ENCODE results near the gene RASEF.

The RASEF gene

DNA sequence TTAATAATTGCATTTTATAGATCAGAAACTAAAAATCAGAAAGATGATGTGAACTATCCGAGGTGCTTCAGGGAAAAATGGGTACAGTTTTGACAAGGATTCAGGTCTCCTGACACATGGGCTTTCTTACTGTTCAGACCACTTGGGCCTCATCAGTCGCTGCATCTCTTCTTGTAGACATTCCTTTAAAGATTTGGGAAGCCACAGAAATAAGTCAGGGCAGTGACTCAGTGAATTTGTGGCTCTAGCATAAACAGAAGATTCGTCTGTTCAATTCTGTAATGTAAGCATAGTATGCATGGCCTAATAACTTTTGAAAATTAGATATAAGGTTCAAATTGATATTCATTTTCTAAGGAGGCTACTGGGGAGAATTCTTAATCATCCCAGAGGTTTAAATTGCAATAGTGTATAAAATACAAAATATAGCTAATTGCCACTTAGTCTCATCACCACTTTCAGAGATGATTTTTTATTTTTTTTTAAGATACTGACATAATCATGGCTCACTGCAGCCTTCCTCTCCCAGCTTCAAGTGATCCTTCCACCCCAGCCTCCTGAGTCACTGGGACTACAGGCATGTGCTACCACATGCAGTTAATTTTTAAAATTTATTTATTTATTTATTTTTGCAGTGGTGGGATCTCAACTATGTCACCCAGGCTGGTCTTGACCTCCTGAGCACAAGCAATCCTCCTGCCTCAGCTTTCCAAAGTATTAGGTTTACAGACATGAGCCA lies 48.9 kb downstream of the RASEF start:
- CTCF ChIA-PET: no interaction called here
- DNase-seq (ENCODE audit: extremely low spot score): no peak
- POLR2A ChIA-PET: no interaction called here
- TF ChIP-seq CTBP1 (IDR thresholded peaks at IDR 0.05; ENCODE audit: borderline replicate concordance): no peak
- TF ChIP-seq, protein P1, sequence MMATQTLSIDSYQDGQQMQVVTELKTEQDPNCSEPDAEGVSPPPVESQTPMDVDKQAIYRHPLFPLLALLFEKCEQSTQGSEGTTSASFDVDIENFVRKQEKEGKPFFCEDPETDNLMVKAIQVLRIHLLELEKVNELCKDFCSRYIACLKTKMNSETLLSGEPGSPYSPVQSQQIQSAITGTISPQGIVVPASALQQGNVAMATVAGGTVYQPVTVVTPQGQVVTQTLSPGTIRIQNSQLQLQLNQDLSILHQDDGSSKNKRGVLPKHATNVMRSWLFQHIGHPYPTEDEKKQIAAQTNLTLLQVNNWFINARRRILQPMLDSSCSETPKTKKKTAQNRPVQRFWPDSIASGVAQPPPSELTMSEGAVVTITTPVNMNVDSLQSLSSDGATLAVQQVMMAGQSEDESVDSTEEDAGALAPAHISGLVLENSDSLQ (IDR thresholded peaks at IDR 0.05): no peak
- no peak for TF ChIP-seq FOXK2 (IDR thresholded peaks at IDR 0.05)
- TF ChIP-seq ARNT (IDR thresholded peaks at IDR 0.05): no peak
- no peak for TF ChIP-seq SP1 (IDR thresholded peaks at IDR 0.05)
- TF ChIP-seq L3MBTL2 (conservative IDR thresholded peaks at IDR 0.05): no peak
- TF ChIP-seq SUZ12 (IDR thresholded peaks at IDR 0.05): no peak
- TF ChIP-seq LEF1 (IDR thresholded peaks at IDR 0.05; ENCODE audit: borderline replicate concordance): no peak
- no peak for TF ChIP-seq FOXM1 (IDR thresholded peaks at IDR 0.05; ENCODE audit: borderline replicate concordance)
- TF ChIP-seq FOXA1 (IDR thresholded peaks at IDR 0.05): no peak
- no peak for TF ChIP-seq HDGF (IDR thresholded peaks at IDR 0.05; ENCODE audit: borderline replicate concordance)
- TF ChIP-seq TARDBP (IDR thresholded peaks at IDR 0.05): no peak
- TF ChIP-seq ZNF384 (IDR thresholded peaks at IDR 0.05): no peak
- TF ChIP-seq ELF4 (IDR thresholded peaks at IDR 0.05): no peak
- no peak for TF ChIP-seq BHLHE40 (IDR thresholded peaks at IDR 0.05; ENCODE audit: borderline replicate concordance)
- TF ChIP-seq NFRKB (IDR thresholded peaks at IDR 0.05): no peak

DNA sequence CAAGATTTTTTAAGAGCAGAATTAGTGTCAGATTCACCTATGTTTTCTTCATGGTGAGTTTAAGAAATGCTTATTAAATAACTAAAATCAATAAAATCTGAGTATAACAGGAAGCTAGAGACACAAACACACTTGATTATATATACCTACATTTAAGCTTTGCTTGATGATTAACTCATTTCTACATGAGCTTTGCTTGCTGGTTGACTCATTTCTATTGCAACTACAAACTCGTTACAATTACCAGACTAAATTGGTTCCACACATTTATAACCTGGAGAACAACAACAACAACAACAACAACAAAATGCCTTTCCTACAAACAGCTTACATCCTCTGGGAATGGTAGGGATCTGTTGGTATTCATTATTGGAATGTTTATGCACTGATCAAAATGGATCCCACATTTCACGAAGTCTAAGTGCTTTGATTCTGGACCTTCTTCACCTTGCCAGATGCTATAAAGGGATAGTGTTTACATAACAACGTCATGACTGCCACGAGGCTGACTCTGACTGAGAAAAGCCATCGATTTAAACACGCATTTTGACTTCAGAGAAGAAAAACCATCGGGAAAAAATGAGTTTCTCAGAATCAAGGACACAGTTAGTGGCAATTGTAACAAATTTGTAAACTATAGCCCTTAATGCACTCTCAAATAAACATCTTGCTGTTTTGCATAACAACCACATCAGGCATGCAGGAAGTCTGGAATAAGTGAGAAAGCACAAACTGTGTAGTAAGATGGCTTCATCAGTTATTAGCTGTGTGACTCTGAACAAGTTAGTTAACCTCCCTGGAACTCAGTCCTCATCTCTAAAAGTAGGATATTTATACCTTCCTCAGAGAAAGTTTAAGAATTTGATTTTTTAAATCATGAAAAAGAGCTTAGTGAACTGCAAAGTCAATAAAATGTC lies 49.8 kb downstream of the RASEF start:
- POLR2A ChIA-PET: no interaction called here
- no peak for DNase-seq (ENCODE audit: extremely low spot score)
- CTCF ChIA-PET: no interaction called here
- TF ChIP-seq, protein P1 (IDR thresholded peaks at IDR 0.05): no peak
- TF ChIP-seq L3MBTL2 (conservative IDR thresholded peaks at IDR 0.05): no peak
- no peak for TF ChIP-seq TARDBP (IDR thresholded peaks at IDR 0.05)
- TF ChIP-seq FOXK2 (IDR thresholded peaks at IDR 0.05): no peak
- no peak for TF ChIP-seq LEF1 (IDR thresholded peaks at IDR 0.05; ENCODE audit: borderline replicate concordance)
- no peak for TF ChIP-seq CTBP1 (IDR thresholded peaks at IDR 0.05; ENCODE audit: borderline replicate concordance)
- no peak for TF ChIP-seq FOXA1 (IDR thresholded peaks at IDR 0.05)
- TF ChIP-seq SP1 (IDR thresholded peaks at IDR 0.05): no peak
- TF ChIP-seq SUZ12 (IDR thresholded peaks at IDR 0.05): no peak
- TF ChIP-seq ZNF384 (IDR thresholded peaks at IDR 0.05): no peak

DNA sequence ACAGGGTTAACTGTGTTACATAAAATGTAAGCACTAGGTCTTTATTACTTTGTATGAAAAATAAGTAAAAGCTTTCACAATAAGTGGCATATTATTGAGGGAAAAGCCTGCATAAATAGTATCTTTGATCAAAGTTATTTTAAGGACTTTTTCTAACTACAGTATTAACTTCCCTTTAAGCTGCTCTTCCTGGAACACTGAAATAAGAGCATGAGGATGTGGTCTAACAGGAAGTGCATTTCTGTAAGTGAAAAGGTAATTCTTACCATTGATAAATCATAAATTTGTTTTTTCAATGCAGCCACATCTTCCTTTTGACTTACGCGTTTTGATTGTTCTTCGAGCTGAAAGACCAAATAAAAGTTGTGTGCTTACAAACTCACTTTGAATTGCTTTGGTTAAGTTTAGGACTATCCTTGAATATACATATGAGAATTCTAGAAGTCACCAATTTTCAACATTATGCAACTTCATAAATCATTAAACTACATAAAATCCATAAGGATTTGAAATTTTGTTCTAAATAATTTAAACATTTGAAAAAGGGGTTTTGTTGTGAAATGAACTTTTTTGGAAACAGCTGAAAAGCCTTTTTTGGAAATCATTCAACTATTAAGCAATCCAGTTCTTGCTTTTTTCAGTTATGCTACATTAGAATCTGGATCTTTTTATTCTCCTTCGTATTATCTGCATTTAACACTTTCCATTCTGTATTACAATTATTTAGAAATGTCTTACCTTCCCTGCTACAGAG lies 50.6 kb downstream of the RASEF start:
- no peak for DNase-seq (ENCODE audit: extremely low spot score)
- CTCF ChIA-PET: no interaction called here
- POLR2A ChIA-PET: no interaction called here
- no peak for TF ChIP-seq TARDBP (IDR thresholded peaks at IDR 0.05)
- no peak for TF ChIP-seq ZNF384 (IDR thresholded peaks at IDR 0.05)
- TF ChIP-seq ARNT (IDR thresholded peaks at IDR 0.05): no peak
- no peak for TF ChIP-seq LEF1 (IDR thresholded peaks at IDR 0.05; ENCODE audit: borderline replicate concordance)
- TF ChIP-seq, protein P1 (IDR thresholded peaks at IDR 0.05): no peak
- no peak for TF ChIP-seq HDGF (IDR thresholded peaks at IDR 0.05; ENCODE audit: borderline replicate concordance)
- TF ChIP-seq NFRKB (IDR thresholded peaks at IDR 0.05): no peak
- no peak for TF ChIP-seq ELF4 (IDR thresholded peaks at IDR 0.05)
- TF ChIP-seq SP1 (IDR thresholded peaks at IDR 0.05): no peak
- TF ChIP-seq CTBP1 (IDR thresholded peaks at IDR 0.05; ENCODE audit: borderline replicate concordance): no peak
- no peak for TF ChIP-seq FOXA1 (IDR thresholded peaks at IDR 0.05)
- no peak for TF ChIP-seq L3MBTL2 (conservative IDR thresholded peaks at IDR 0.05)
- TF ChIP-seq FOXK2 (IDR thresholded peaks at IDR 0.05): no peak

DNA sequence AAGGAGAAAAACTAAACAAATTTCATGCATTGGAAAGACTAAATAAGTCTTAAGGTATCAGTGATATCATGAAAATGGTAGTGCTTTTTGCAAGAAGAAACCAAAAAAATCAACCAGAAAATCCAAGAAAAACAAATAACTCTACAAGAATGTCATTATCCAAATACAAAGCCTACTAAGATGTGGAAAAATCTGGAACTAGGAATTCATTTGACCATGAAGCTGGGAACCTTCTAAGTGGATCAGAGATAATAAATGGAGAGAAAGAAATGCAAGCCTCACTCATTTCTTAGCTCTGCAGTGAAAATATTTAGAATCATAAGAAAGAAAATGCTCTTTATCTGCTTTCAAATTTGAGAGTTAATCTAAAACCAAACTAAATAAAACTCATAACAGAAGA lies 51.3 kb downstream of the RASEF start:
- POLR2A ChIA-PET: no interaction called here
- no peak for DNase-seq (ENCODE audit: extremely low spot score)
- CTCF ChIA-PET: no interaction called here
- TF ChIP-seq FOXM1 (IDR thresholded peaks at IDR 0.05; ENCODE audit: borderline replicate concordance) (no peak), CTBP1 (IDR thresholded peaks at IDR 0.05; ENCODE audit: borderline replicate concordance) (no peak), ZNF384 (IDR thresholded peaks at IDR 0.05) (no peak), NFRKB (IDR thresholded peaks at IDR 0.05) (no peak), FOXK2 (IDR thresholded peaks at IDR 0.05) (no peak), ARNT (IDR thresholded peaks at IDR 0.05) (no peak), L3MBTL2 (conservative IDR thresholded peaks at IDR 0.05) (no peak)

DNA sequence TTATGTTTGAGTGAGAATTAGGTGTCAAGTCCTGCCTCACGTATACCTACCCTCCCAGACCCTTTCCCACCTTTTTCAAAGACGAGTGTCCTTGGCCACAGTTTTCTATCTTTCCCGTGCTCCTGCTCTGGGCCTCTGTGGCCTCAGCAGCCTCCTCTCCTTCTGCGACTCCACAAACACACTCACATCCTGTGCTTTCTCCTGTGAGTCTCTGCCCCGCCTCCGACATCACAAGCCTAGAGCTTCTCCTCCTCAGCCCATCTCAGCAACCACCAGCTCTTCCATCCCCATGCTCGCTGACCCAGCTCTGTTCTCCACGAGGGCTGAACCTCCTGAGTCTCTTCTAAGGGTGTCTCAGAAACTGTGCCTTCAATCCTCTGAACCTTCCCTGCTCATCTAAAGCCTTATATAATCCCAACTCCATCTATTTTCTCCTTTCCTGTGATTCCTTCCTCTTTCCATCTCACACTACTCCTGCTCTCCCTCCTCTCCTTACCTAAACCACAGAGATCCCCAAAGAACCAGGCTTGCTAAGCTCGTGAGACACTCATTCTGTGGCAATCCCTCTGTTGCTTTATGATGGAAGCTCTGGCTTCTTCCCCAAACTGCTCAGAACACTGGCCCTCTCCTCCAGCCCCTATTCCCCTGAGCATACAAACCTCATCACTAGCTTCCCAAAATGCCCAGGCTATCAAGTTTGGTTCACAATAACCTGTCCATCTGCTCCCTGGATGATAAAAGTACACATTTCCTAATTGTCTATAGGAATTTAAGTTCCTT lies 55.2 kb downstream of the RASEF start:
- TF ChIP-seq BHLHE40 (IDR thresholded peaks at IDR 0.05; ENCODE audit: borderline replicate concordance) (no peak), ELF4 (IDR thresholded peaks at IDR 0.05) (no peak), LEF1 (IDR thresholded peaks at IDR 0.05; ENCODE audit: borderline replicate concordance) (no peak), ARNT (IDR thresholded peaks at IDR 0.05) (no peak), ZNF384 (IDR thresholded peaks at IDR 0.05) (no peak), L3MBTL2 (conservative IDR thresholded peaks at IDR 0.05) (no peak), CTBP1 (IDR thresholded peaks at IDR 0.05; ENCODE audit: borderline replicate concordance) (no peak), FOXM1 (IDR thresholded peaks at IDR 0.05; ENCODE audit: borderline replicate concordance) (no peak)
- TF ChIP-seq, protein P1 (IDR thresholded peaks at IDR 0.05): no peak
- ChIA-PET POLR2A (interaction anchor here (1.0 kb wide), 1 partner anchor 54 kb away, joined by 4 read pairs; no protein-coding TSS in a partner anchor), CTCF (no interaction called here)
- DNase-seq (ENCODE audit: extremely low spot score): no peak

Data from HEK293T (cell line).